Thyroid gland (tissue), 4 donors: ENCODE measurements around the gene LRRC8B. TPM values are rescaled to one million over a fixed set of nuclear protein-coding genes. Genes with fewer than 3 reads are reported as not detected.

Experiments
- DNase-seq, 2 donors: peaks; one replicate each; pipeline ENCODE4 v3.0.0-alpha.2; 2019
- H3K27ac ChIP-seq, 3 donors: fragments of 200-600 bp; sonication (generic); 1 replicate in 2 of 3; 2 replicates in 1 of 3; pipeline ENCODE4 v1.5.1; 2016 to 2019; ENCODE audit warnings: mild to moderate bottlenecking in 1 of 3, moderate library complexity in 1 of 3
- H3K27me3 ChIP-seq: fragments of 200-600 bp; sonication (generic); one replicate; pipeline ENCODE4 v1.5.1; 2019
- H3K36me3 ChIP-seq, 2 donors: fragments of 200-600 bp; sonication (generic); one replicate each; pipeline ENCODE4 v1.5.1; 2016 to 2019
- H3K4me1 ChIP-seq, 2 donors: fragments of 200-600 bp; sonication (generic); one replicate each; pipeline ENCODE4 v1.5.1; 2017 to 2019
- H3K4me3 ChIP-seq, 3 donors: fragments of 200-600 bp; sonication (generic); replicated peaks in 1 of 3; 1 replicate in 2 of 3; 2 replicates in 1 of 3; pipeline ENCODE4 v1.5.1; 2016; ENCODE audit warnings: mild to moderate bottlenecking in 1 of 3
- H3K9me3 ChIP-seq: fragments of 200-600 bp; sonication (generic); one replicate; pipeline ENCODE4 v1.5.1; 2017
- POLR2A ChIP-seq, 2 donors: fragments of 450-650 bp; IDR thresholded peaks; one replicate each; pipeline ENCODE4 v1.6.1; 2017; ENCODE audit warnings: antibody characterized with exemption in 2 of 2, mild to moderate bottlenecking in 2 of 2, moderate library complexity in 1 of 2
- WGBS, 2 donors: methylation state at CpG; one replicate each; pipeline ENCODE4 v1.1.5; 2017; 5-methylcytosine and 5-hydroxymethylcytosine counted together
- intact Hi-C: fragments of 100-400 bp; cut with DNase I; formaldehyde crosslinking; loops from one replicate; pipeline ENCODE4 v1.15.1; 2023
- total RNA-seq, 4 donors: library from RNA; depleted of rRNA; stranded (reverse); fragments of >200 nt; gene quantifications; one replicate each; pipeline ENCODE4 v1.2.3, GENCODE V29; 2016
- TF ChIP-seq, protein P1 (sequence below), 6 experiments: fragments of 200-600 bp in 3 of 6; fragments of 450-650 bp in 3 of 6; sonication (generic) in 3 of 6; IDR thresholded peaks; one replicate each; pipeline ENCODE4 v1.5.1; 2016 to 2019; ENCODE audit warnings: antibody characterized with exemption in 6 of 6, mild to moderate bottlenecking in 2 of 6, inconsistent platforms in 1 of 6, moderate library complexity in 1 of 6

Gene LRRC8B
- total RNA-seq, 4 donors from 2014 or later, result 11.5 to 27.8 (median 24.4) TPM

DNA sequence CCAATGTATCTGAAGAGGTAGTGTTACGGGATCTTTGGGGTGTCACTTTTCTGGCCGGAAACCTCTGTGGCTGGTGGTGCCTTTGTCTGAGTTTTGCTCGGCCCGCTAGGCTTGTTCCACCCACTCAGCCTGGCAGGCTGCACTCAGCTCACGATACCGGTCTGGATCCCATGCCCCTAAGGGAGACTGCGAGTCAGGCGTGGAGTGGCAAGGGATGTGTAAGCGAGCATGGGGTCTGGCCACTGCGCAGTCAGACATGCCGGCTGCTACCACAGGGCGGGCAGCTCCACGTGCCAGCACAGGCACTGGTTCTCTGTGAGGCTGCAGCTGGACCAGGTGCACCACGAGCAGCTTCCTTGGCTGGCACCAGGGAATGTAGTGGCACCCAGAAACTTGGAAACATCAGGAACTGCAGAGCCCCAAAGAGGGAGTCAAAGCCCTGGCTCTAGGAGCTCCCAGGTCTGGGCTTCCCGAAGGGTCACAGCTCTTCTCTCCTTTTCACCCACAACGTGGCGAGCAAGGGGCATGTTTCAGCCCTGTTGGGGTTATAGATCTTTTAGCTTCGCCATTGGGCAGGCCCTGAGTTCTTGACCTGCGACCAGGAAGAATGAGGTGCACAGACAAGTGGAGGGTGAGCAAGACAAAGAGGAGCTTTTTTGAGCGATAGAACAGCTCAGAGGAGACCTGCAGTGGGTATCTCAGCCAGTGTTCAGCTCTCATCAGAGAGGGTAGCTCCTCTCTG is 84.5 kb downstream of the LRRC8B start:
- no peaks in the 10 kb centered on the region for H3K4me1 ChIP-seq
- WGBS, 2 donors, result 91 to 96% methylated on average over 19 of the region's 20 CpGs

DNA sequence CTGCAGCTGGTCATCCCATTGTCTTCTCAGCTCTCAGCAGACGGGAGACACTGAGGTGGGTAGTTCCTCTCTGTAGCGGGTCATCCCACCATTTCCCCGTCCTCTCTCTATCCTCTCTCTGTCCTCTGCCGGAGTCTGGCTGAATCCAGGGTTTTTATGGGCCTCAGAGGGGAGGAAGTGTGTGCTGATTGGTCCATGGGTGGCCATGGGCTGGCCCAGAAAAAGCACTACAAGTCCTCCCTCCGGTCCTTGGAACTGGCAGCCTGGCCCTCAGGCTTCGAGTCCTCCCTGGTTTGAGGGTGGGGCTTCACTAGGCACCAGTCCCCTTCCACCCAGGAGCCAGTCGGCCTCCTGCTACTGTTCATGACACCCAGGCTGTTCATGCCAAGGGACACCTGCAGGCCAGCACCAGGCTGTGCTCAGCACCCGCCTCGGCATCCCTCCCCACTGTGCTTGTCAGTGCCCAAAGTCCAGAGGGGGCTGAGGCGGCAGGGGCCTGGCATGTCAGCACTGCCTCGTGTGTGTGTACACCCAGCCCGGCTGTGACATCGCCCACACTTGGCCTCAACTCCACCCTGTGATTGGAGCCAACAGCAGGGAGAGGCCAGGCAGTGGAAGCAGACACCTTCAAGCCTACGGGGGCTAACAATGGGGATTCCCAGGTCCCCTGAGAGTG is 85.3 kb downstream of the LRRC8B start:
- no peak for DNase-seq
- Histone ChIP-seq H3K27ac (no peak overlapping the region), H3K9me3 (no peaks in the 10 kb centered on the region), H3K27me3 (no peaks in the 10 kb centered on the region), H3K36me3 (no peaks in the 10 kb centered on the region), H3K4me1 (no peaks in the 10 kb centered on the region), H3K4me3 (no peak overlapping the region)
- TF ChIP-seq, protein P1, sequence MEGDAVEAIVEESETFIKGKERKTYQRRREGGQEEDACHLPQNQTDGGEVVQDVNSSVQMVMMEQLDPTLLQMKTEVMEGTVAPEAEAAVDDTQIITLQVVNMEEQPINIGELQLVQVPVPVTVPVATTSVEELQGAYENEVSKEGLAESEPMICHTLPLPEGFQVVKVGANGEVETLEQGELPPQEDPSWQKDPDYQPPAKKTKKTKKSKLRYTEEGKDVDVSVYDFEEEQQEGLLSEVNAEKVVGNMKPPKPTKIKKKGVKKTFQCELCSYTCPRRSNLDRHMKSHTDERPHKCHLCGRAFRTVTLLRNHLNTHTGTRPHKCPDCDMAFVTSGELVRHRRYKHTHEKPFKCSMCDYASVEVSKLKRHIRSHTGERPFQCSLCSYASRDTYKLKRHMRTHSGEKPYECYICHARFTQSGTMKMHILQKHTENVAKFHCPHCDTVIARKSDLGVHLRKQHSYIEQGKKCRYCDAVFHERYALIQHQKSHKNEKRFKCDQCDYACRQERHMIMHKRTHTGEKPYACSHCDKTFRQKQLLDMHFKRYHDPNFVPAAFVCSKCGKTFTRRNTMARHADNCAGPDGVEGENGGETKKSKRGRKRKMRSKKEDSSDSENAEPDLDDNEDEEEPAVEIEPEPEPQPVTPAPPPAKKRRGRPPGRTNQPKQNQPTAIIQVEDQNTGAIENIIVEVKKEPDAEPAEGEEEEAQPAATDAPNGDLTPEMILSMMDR (IDR thresholded peaks at IDR 0.05), result no peak
- no peak for TF ChIP-seq POLR2A (IDR thresholded peaks at IDR 0.05)
- intact Hi-C loops, result no loop called here
- 95 to 96% methylated on average over 7 to 8 of the region's 14 CpGs for WGBS, 2 donors

More for the DNA sequence above, 84.5 kb downstream of the LRRC8B start:
- Histone ChIP-seq H3K27me3 (no peaks in the 10 kb centered on the region), H3K9me3 (no peaks in the 10 kb centered on the region), H3K36me3 (no peaks in the 10 kb centered on the region), H3K4me3 (no peak overlapping the region), H3K27ac (peak overlapping the region in 1 of 3 donors; percentile 33)
- TF ChIP-seq POLR2A (IDR thresholded peaks at IDR 0.05), result no peak
- TF ChIP-seq, protein P1 (IDR thresholded peaks at IDR 0.05), result no peak
- intact Hi-C loops, result no loop called here
- DNase-seq, result no peak

DNA sequence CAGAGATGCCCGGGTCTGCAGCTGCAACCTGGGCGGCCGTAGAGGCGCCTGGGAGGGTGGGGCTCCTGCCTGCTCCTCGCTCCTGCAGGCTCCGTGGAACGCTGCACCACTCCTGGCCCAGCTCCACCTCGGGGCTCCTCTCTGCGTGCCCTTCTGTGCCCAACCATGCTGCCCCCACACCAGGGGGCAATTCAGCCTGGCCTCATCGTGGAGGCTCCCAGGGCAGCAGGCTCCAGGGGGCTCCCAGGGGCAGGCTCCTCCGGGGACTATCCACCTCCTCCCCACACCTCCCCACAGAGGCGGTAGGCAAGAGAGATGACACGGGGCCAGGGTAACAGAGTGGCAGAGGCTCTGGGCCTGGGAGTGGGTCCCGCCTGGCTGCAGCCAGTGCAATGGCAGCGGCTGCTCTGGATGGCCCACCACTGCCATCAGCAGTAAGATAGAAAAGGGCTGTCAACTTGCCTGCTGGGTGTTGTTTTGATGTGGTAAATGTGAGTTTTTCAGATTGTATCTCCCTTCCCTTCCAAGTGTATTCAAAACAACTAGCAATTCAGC is 85.9 kb downstream of the LRRC8B start:
- Histone ChIP-seq H3K36me3 (no peaks in the 10 kb centered on the region), H3K27ac (no peak overlapping the region), H3K4me1 (no peaks in the 10 kb centered on the region), H3K4me3 (no peak overlapping the region), H3K27me3 (no peaks in the 10 kb centered on the region), H3K9me3 (no peaks in the 10 kb centered on the region)
- intact Hi-C loops, result no loop called here
- no peak for DNase-seq
- WGBS, 2 donors, result 80 to 83% methylated on average over 3 to 6 of the region's 15 CpGs
- no peak for TF ChIP-seq POLR2A (IDR thresholded peaks at IDR 0.05)

DNA sequence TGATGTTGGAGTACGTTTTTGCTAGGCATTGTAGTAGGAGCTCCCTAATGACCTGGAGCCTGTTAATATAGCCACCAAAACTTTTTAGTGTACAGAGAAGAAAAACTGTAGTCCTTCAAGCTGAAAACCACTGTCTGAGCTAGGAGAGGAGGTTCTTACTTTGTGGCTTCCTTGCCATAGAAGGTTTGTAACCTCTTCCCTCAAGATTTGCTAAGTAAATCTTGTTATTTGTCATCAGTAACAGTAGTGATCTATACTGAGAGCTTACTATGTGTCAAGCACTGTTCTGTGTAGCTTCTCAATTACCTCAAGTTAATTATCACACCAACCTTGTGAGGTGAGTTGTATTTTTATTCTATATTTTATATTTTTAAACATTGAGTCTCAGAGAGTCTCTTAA is 87.1 kb downstream of the LRRC8B start:
- no peaks in the 10 kb centered on the region for H3K9me3 ChIP-seq
- intact Hi-C loops, result no loop called here
- TF ChIP-seq POLR2A (IDR thresholded peaks at IDR 0.05), result no peak
- TF ChIP-seq, protein P1 (IDR thresholded peaks at IDR 0.05), result no peak
- no peak overlapping the region for H3K4me3 ChIP-seq
- WGBS, 2 donors, result 82% methylated on average over 1 of the region's 1 CpG
- no peaks in the 10 kb centered on the region for H3K36me3 ChIP-seq
- H3K27ac ChIP-seq, result no peak overlapping the region
- no peak for DNase-seq
- H3K27me3 ChIP-seq, result no peaks in the 10 kb centered on the region
- H3K4me1 ChIP-seq, result no peaks in the 10 kb centered on the region

DNA sequence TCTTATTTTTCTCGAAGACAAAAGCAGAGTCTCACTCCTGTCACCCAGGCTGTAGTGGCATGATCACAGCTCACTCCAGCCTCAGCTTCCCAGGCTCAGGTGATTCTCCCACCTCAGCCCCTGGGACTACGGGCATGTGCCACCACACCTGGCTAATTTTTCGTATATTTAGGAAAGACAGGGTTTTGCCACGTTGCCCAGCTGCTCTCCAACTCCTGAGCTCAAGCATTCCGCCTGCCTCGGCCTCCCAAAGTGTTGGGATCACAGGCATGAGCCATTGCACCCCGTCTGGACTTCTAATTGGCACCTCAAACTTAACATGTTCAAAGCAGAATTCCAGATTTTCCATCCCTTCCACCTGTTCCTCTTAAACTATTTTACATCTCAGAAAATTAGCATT is 89.3 kb downstream of the LRRC8B start:
- no peaks in the 10 kb centered on the region for H3K9me3 ChIP-seq
- no peaks in the 10 kb centered on the region for H3K4me1 ChIP-seq
- H3K27me3 ChIP-seq, result no peaks in the 10 kb centered on the region
- no peak overlapping the region for H3K27ac ChIP-seq
- H3K36me3 ChIP-seq, result no peaks in the 10 kb centered on the region
- DNase-seq, result no peak
- WGBS, 2 donors, result 84 to 89% methylated on average over 7 of the region's 7 CpGs
- no peak overlapping the region for H3K4me3 ChIP-seq
- TF ChIP-seq, protein P1 (IDR thresholded peaks at IDR 0.05), result no peak
- TF ChIP-seq POLR2A (IDR thresholded peaks at IDR 0.05), result no peak
- intact Hi-C loops, result no loop called here
